Endothelial cell of umbilical vein (primary cell): ENCODE data around the gene MLEC. TPM values are rescaled to one million over a fixed set of nuclear protein-coding genes. Genes with fewer than 3 reads are reported as not detected.

ENCODE experiments used
- BruUV-seq: library from RNA; stranded (reverse); fragments of 400-500 nt; replicated peaks from 2 replicates; lab custom pipeline; 2021; lab: Mats Ljungman, UMichigan
- CTCF ChIA-PET: fragments of 300-600, 350-600 bp; sonication (Branson Sonifier 250); formaldehyde crosslinking; loops from one replicate; lab custom pipeline; 2021; ENCODE audit warnings: antibody characterized with exemption, inconsistent platforms; lab: Charles Lee
- POLR2A ChIA-PET: fragments of 300-600, 350-600 bp; sonication (Branson Sonifier 250); formaldehyde crosslinking; loops from one replicate; lab custom pipeline; 2021; ENCODE audit warnings: antibody characterized with exemption, inconsistent platforms; lab: Charles Lee
- DNase-seq: peaks from one replicate; pipeline ENCODE4 v3.0.0-alpha.2; 2011; ENCODE audit warnings: low read depth, low spot score
- FAIRE-seq: peaks from 2 replicates; lab custom pipeline; 2011; peaks lifted over from hg19 to GRCh38; lab: Jason Lieb, UNC
- H2AFZ ChIP-seq: 2 replicates; pipeline ENCODE4 v1.6.0; 2012; ENCODE audit warnings: low read depth, low read length, control low read depth, inconsistent platforms
- H3K27ac ChIP-seq: 2 replicates; pipeline ENCODE4 v1.5.1; 2011; ENCODE audit warnings: low read depth, mild to moderate bottlenecking, control low read depth, low read length, moderate library complexity; ENCODE audit not compliant: insufficient read depth
- H3K27me3 ChIP-seq, 2 experiments: 2 replicates each; pipeline versions ENCODE4 v1.6.0 to v1.6.1; 2011; ENCODE audit warnings: low read length in 2 of 2, mixed read lengths in 1 of 2; ENCODE audit not compliant: control insufficient read depth in 2 of 2, insufficient read depth in 2 of 2
- H3K36me3 ChIP-seq, 2 experiments: 2 replicates in 1 of 2; 3 replicates in 1 of 2; pipeline ENCODE4 v1.5.1; 2011; ENCODE audit warnings: low read length in 2 of 2, mild to moderate bottlenecking in 1 of 2, moderate library complexity in 1 of 2; ENCODE audit not compliant: control insufficient read depth in 2 of 2, insufficient read depth in 2 of 2; ENCODE audit errors: extremely low read depth in 1 of 2
- H3K4me1 ChIP-seq: 3 replicates; pipeline ENCODE4 v1.5.1; 2011; ENCODE audit warnings: mild to moderate bottlenecking, low read length; ENCODE audit not compliant: control insufficient read depth, insufficient read depth; ENCODE audit errors: extremely low read depth
- H3K4me2 ChIP-seq: 2 replicates; pipeline ENCODE4 v1.6.1; 2011; ENCODE audit warnings: low read length, control low read depth, mixed read lengths; ENCODE audit not compliant: insufficient read depth
- H3K4me3 ChIP-seq, 3 experiments: fragments of 200-600 bp in 1 of 3; sonication (generic), shearing (Covaris generic) in 1 of 3; replicated peaks in 1 of 3; 2 replicates each; pipeline ENCODE4 v1.5.1; 2011 to 2016; ENCODE audit warnings: control low read depth in 3 of 3, low read length in 3 of 3, mild to moderate bottlenecking in 2 of 3, inconsistent platforms in 1 of 3, low read depth in 1 of 3, moderate library complexity in 1 of 3; ENCODE audit not compliant: insufficient read depth in 1 of 3
- H3K79me2 ChIP-seq: 2 replicates; pipeline ENCODE4 v1.6.0; 2012; ENCODE audit warnings: low read length, inconsistent platforms; ENCODE audit not compliant: control insufficient read depth, insufficient read depth
- H3K9ac ChIP-seq: replicated peaks from 2 replicates; pipeline ENCODE3; 2011; ENCODE audit warnings: low read length, control low read depth; ENCODE audit not compliant: insufficient read depth; ENCODE audit errors: extremely low read depth
- H3K9me1 ChIP-seq: replicated peaks from 3 replicates; pipeline ENCODE4 v1.6.0; 2011; ENCODE audit warnings: mild to moderate bottlenecking, low read length; ENCODE audit not compliant: control insufficient read depth, insufficient read depth; ENCODE audit errors: extremely low read depth
- H3K9me3 ChIP-seq: replicated peaks from 2 replicates; pipeline ENCODE4 v1.5.1; 2012; ENCODE audit warnings: low read length, inconsistent platforms; ENCODE audit not compliant: control insufficient read depth, insufficient read depth
- H4K20me1 ChIP-seq: replicated peaks from 2 replicates; pipeline ENCODE3; 2011; ENCODE audit warnings: mild to moderate bottlenecking, low read length; ENCODE audit not compliant: control insufficient read depth, insufficient read depth; ENCODE audit errors: extremely low read depth
- EZH2 ChIP-seq: IDR thresholded peaks from 2 replicates; pipeline ENCODE4 v1.6.1; 2012; ENCODE audit warnings: borderline replicate concordance, low read depth, mild to moderate bottlenecking, moderate library complexity, low read length, inconsistent platforms; ENCODE audit not compliant: severe bottlenecking
- FOS ChIP-seq: IDR thresholded peaks from 2 replicates; pipeline ENCODE4 v1.6.1; 2011; ENCODE audit warnings: mild to moderate bottlenecking, low read length, moderate library complexity, borderline replicate concordance; ENCODE audit not compliant: insufficient read depth
- GATA2 ChIP-seq: IDR thresholded peaks from 2 replicates; pipeline ENCODE4 v1.7.0; 2011; ENCODE audit warnings: low read depth, mild to moderate bottlenecking, moderate library complexity, mixed read lengths, low read length; ENCODE audit not compliant: insufficient read length, insufficient read depth
- JUN ChIP-seq: IDR thresholded peaks from 2 replicates; pipeline ENCODE4 v1.6.1; 2011; ENCODE audit warnings: borderline replicate concordance, low read depth; ENCODE audit not compliant: insufficient read length, insufficient read depth
- MAX ChIP-seq: IDR thresholded peaks from 2 replicates; pipeline ENCODE4 v1.6.1; 2011; ENCODE audit not compliant: insufficient read depth, insufficient read length
- MYC ChIP-seq: IDR thresholded peaks from one replicate; pipeline ENCODE4 v1.6.1; 2011; ENCODE audit warnings: mild to moderate bottlenecking, low read depth, low read length
- POLR2A ChIP-seq: IDR thresholded peaks from 2 replicates; pipeline ENCODE4 v1.6.1; 2012; ENCODE audit warnings: low read depth, mild to moderate bottlenecking, control low read depth, low read length
- POLR2AphosphoS5 ChIP-seq: IDR thresholded peaks from 2 replicates; pipeline ENCODE4 v1.6.1; 2012; ENCODE audit warnings: low read depth, mild to moderate bottlenecking, control low read depth, low read length, moderate library complexity; ENCODE audit not compliant: insufficient read depth
- dilution Hi-C: fragments of 300-500 bp; cut with MboI; formaldehyde crosslinking; loops from one replicate; pipeline ENCODE4 v1.15.0; 2019; ENCODE audit warnings: low sequenced_read_pairs; ENCODE audit not compliant: extremely low pct_ligation_motif_present
- intact Hi-C: fragments of 100-400 bp; cut with micrococcal nuclease; formaldehyde crosslinking; loops from one replicate; pipeline ENCODE4 v1.10.0; 2022
- polyA plus RNA-seq, 4 experiments: library from polyadenylated mRNA; depleted of rRNA in 3 of 4; stranded (reverse) in 3 of 4; unstranded in 1 of 4; fragments of >200 nt; gene quantifications; 2 replicates each; pipeline versions ENCODE4 v1.2.1 to v1.2.3, GENCODE V29; 2011 to 2012; ENCODE audit warnings: missing spikeins in 1 of 4
- total RNA-seq: library from RNA; stranded (reverse); gene quantifications from 2 replicates; pipeline ENCODE4 v1.2.3, GENCODE V29; 2021

MLEC gene
- total and polyA plus RNA-seq, 2 donors (not counting 3 experiments of a cell fraction or from before 2014, with no cell fraction given) = 28.4 to 144 TPM

DNA sequence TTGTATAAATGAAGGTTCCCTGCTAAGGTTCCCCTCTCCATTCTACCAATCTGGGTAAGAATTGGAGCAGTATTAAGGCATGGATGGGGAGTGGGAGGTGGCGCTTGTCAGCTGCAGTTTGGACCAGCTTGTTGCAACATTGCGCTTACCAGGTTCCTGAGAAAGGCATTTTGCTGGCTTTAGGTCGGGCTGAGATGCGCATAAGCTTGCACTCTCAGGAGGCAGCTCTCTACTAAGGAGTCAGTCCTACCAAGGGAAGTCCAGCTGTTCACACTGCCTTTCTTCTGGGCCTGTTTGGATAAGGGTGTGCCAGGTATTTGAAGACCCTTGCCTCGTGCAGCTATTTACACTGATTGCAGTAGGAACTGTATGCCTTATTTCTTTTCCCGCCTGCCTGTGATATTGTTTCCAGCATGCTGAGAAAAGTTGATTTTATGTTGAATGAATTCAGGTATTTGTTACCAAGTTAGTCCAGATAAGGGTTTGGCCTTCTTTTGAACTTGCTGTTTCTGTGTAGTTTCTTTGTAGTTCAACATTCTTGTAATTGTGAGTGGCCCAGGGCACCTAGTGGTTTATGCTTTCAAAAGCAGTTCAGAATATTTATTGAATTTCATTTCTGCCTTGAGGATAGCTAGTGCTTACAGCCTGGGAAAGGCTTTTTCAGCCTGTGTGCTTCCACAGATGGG, 2.6 kb downstream of the MLEC start:
- Histone ChIP-seq H3K9ac (no peak overlapping the region), H3K27ac (no peak overlapping the region), H3K36me3 (peaks cover 5 to 6% of the 10 kb centered on the region in 2 experiments), H4K20me1 (no peaks in the 10 kb centered on the region), H3K27me3 (no peaks in the 10 kb centered on the region), H3K79me2 (peaks cover 60% of the 10 kb centered on the region), H3K9me1 (no peaks in the 10 kb centered on the region), H3K4me3 (peak overlapping the region in 2 of 3 experiments; percentile 80 to 88), H2AFZ (no peak overlapping the region), H3K9me3 (no peaks in the 10 kb centered on the region), H3K4me1 (peaks cover 39% of the 10 kb centered on the region), H3K4me2 (peak overlapping the region; percentile 97)
- intact Hi-C loops = no loop called here
- POLR2A ChIA-PET = no interaction called here
- CTCF ChIA-PET = interaction anchor here (0.5 to 4.1 kb wide), 5 partner anchors 9 to 232 kb away, joined by 3 to 24 read pairs (median 15); no protein-coding TSS in a partner anchor
- peak; percentile 37 for FAIRE-seq
- dilution Hi-C loops = no loop called here
- BruUV-seq = no TSS peak
- TF ChIP-seq MAX (no peak), FOS (no peak), POLR2A (no peak), MYC (no peak), GATA2 (no peak), POLR2AphosphoS5 (no peak), JUN (no peak), EZH2 (no peak)
- DNase-seq = no peak
